Activated CD4-positive, alpha-beta T cell treated with anti-CD3 and anti-CD28 coated beads for 36 hours (primary cell): ENCODE data around the gene KCTD14. TPM values are rescaled to one million over a fixed set of nuclear protein-coding genes. Genes with fewer than 3 reads are reported as not detected.
"Not testable (repeated sequence)": the region's sequence is repeated elsewhere in the genome, so short reads cannot be mapped to it uniquely, and the experiment has no call there.

Source experiments
- ATAC-seq: fragments of 200-7000 bp; cut with Tn5 transposase; one replicate; pipeline ENCODE4 v1.10.0; 2021; ENCODE audit warnings: mild to moderate bottlenecking, moderate library complexity
- CTCF ChIA-PET: fragments of 350-600 bp; sonication (Branson Sonifier 250); formaldehyde crosslinking; loops from one replicate; lab custom pipeline; 2021; ENCODE audit warnings: antibody characterized with exemption; lab: Charles Lee
- POLR2A ChIA-PET: fragments of 350-600 bp; sonication (Branson Sonifier 250); formaldehyde crosslinking; loops from one replicate; lab custom pipeline; 2021; ENCODE audit warnings: antibody characterized with exemption, inconsistent platforms; lab: Charles Lee
- DNase-seq: peaks from one replicate; pipeline ENCODE4 v3.0.0-alpha.2; 2020
- H3K27ac Mint-ChIP-seq: one replicate; pipeline ENCODE4 v1.8.0; 2021; ENCODE audit warnings: mixed read lengths
- H3K27me3 Mint-ChIP-seq: one replicate; pipeline ENCODE4 v1.8.0; 2021; ENCODE audit warnings: mixed read lengths
- H3K36me3 Mint-ChIP-seq: one replicate; pipeline ENCODE4 v1.8.0; 2021; ENCODE audit warnings: low read depth, mixed read lengths
- H3K4me1 Mint-ChIP-seq: one replicate; pipeline ENCODE4 v1.8.0; 2021; ENCODE audit warnings: mixed read lengths
- H3K4me3 Mint-ChIP-seq: one replicate; pipeline ENCODE4 v1.8.0; 2021; ENCODE audit warnings: mild to moderate bottlenecking, moderate library complexity, mixed read lengths
- H3K9me3 Mint-ChIP-seq: one replicate; pipeline ENCODE4 v1.8.0; 2021; ENCODE audit warnings: low read depth, mixed read lengths
- intact Hi-C, 2 experiments: fragments of 100-400 bp; cut with DNase I in 1 of 2; cut with micrococcal nuclease in 1 of 2; formaldehyde crosslinking; loops; one replicate each; pipeline versions ENCODE4 v1.14.2 to v1.15.1; 2022 to 2024; cut with DNase I, micrococcal nuclease
- total RNA-seq, 2 experiments: library from RNA; stranded (reverse); gene quantifications; one replicate each; pipeline ENCODE4 v1.2.3, GENCODE V29; 2021

Gene KCTD14
- total RNA-seq, 2 experiments from 2014 or later: 0.14 to 0.21 TPM

- Mint-ChIP-seq H3K4me1 (peaks cover 10% of the 10 kb centered on the region), H3K36me3 (no peaks in the 10 kb centered on the region), H3K9me3 (no peaks in the 10 kb centered on the region), H3K4me3 (no peak overlapping the region), H3K27ac (no peak overlapping the region), H3K27me3 (no peaks in the 10 kb centered on the region)
- intact Hi-C loops: no loop called here
- POLR2A ChIA-PET: no interaction called here
- CTCF ChIA-PET: interaction anchor here (0.7 to 1.2 kb wide), 2 partner anchors 8 to 10 kb away, joined by 3 to 6 read pairs; no protein-coding TSS in a partner anchor
- DNase-seq: no peak
- no peak for ATAC-seq
Measured at GRCh38 chr11:78037825-78038620, 14.9 kb upstream of the KCTD14 start.

- H3K36me3 Mint-ChIP-seq: no peaks in the 10 kb centered on the region
- H3K4me3 Mint-ChIP-seq: no peak overlapping the region
- DNase-seq: no peak
- ChIA-PET CTCF (interaction anchor here (0.7 to 2.6 kb wide), 4 partner anchors 9 to 54 kb away, joined by 3 to 15 read pairs (median 4); no protein-coding TSS in a partner anchor), POLR2A (no interaction called here)
- no peaks in the 10 kb centered on the region for H3K27me3 Mint-ChIP-seq
- intact Hi-C loops: no loop called here
- H3K27ac Mint-ChIP-seq: no peak overlapping the region
- no peaks in the 10 kb centered on the region for H3K9me3 Mint-ChIP-seq
- ATAC-seq: no peak
- peaks cover 10% of the 10 kb centered on the region for H3K4me1 Mint-ChIP-seq
Measured at GRCh38 chr11:78037056-78037455, 14.0 kb upstream of the KCTD14 start.

GRCh38 chr11:78036313-78036712, 13.2 kb upstream of the KCTD14 start:
- no peaks in the 10 kb centered on the region for H3K9me3 Mint-ChIP-seq
- H3K27ac Mint-ChIP-seq: no peak overlapping the region
- ChIA-PET POLR2A (interaction anchor here (0.6 kb wide), 1 partner anchor 53 kb away, joined by 5 read pairs; no protein-coding TSS in a partner anchor), CTCF (interaction anchor here (0.6 to 2.6 kb wide), 3 partner anchors 10 to 341 kb away, joined by 3 to 15 read pairs (median 3); no protein-coding TSS in a partner anchor)
- DNase-seq: no peak
- no peak overlapping the region for H3K4me3 Mint-ChIP-seq
- intact Hi-C loops: no loop called here
- no peak for ATAC-seq
- H3K36me3 Mint-ChIP-seq: no peaks in the 10 kb centered on the region
- peaks cover 10% of the 10 kb centered on the region for H3K4me1 Mint-ChIP-seq
- H3K27me3 Mint-ChIP-seq: no peaks in the 10 kb centered on the region

- intact Hi-C loops: no loop called here
- DNase-seq (no peak), ATAC-seq (no peak)
- ChIA-PET CTCF (interaction anchor here (1.3 to 2.6 kb wide), 2 partner anchors 12 to 40 kb away, joined by 5 to 15 read pairs; partner anchors contain the start of gene INTS4), POLR2A (no interaction called here)
- no peaks in the 10 kb centered on the region for H3K27me3 Mint-ChIP-seq
- no peak overlapping the region for H3K4me3 Mint-ChIP-seq
- no peaks in the 10 kb centered on the region for H3K9me3 Mint-ChIP-seq
- peaks cover 2% of the 10 kb centered on the region for H3K4me1 Mint-ChIP-seq
- H3K36me3 Mint-ChIP-seq: no peaks in the 10 kb centered on the region
- H3K27ac Mint-ChIP-seq: no peak overlapping the region
Measured at GRCh38 chr11:78034623-78035022, 11.5 kb upstream of the KCTD14 start.

GRCh38 chr11:78033040-78033439, 10.0 kb upstream of the KCTD14 start:
- ChIA-PET POLR2A (no interaction called here), CTCF (no interaction called here)
- DNase-seq (no peak), ATAC-seq (no peak)
- Mint-ChIP-seq H3K27ac (no peak overlapping the region), H3K4me1 (no peaks in the 10 kb centered on the region), H3K27me3 (no peaks in the 10 kb centered on the region), H3K4me3 (no peak overlapping the region), H3K9me3 (no peaks in the 10 kb centered on the region), H3K36me3 (no peaks in the 10 kb centered on the region)
- intact Hi-C loops: no loop called here

- CTCF ChIA-PET: interaction anchor here (2.0 kb wide), 1 partner anchor 14 kb away, joined by 11 read pairs; no protein-coding TSS in a partner anchor
- Mint-ChIP-seq H3K4me3 (no peak overlapping the region), H3K27me3 (no peaks in the 10 kb centered on the region), H3K4me1 (no peaks in the 10 kb centered on the region), H3K9me3 (peaks cover 2% of the 10 kb centered on the region), H3K36me3 (no peaks in the 10 kb centered on the region), H3K27ac (no peak overlapping the region)
- no peak for DNase-seq
- ATAC-seq: no peak
- POLR2A ChIA-PET: no interaction called here
- intact Hi-C loops: no loop called here
Measured at GRCh38 chr11:78032090-78032489, 9.0 kb upstream of the KCTD14 start.

GRCh38 chr11:78031629-78032028, 8.6 kb upstream of the KCTD14 start:
- Mint-ChIP-seq H3K36me3 (no peaks in the 10 kb centered on the region), H3K27me3 (no peaks in the 10 kb centered on the region), H3K9me3 (peaks cover 2% of the 10 kb centered on the region), H3K27ac (no peak overlapping the region), H3K4me1 (no peaks in the 10 kb centered on the region), H3K4me3 (no peak overlapping the region)
- intact Hi-C loops: no loop called here
- ATAC-seq: no peak
- CTCF ChIA-PET: interaction anchor here (2.0 kb wide), 1 partner anchor 14 kb away, joined by 11 read pairs; no protein-coding TSS in a partner anchor
- POLR2A ChIA-PET: no interaction called here
- no peak for DNase-seq

GRCh38 chr11:78030429-78031325, 7.6 kb upstream of the KCTD14 start:
- H3K4me1 Mint-ChIP-seq: no peaks in the 10 kb centered on the region
- DNase-seq (no peak), ATAC-seq (no peak)
- no peaks in the 10 kb centered on the region for H3K36me3 Mint-ChIP-seq
- POLR2A ChIA-PET: interaction anchor here (0.6 to 0.7 kb wide), 2 partner anchors 9 to 47 kb away, joined by 3 to 5 read pairs; no protein-coding TSS in a partner anchor
- intact Hi-C loops: no loop called here
- H3K9me3 Mint-ChIP-seq: peaks cover 2% of the 10 kb centered on the region
- CTCF ChIA-PET: interaction anchor here (2.0 kb wide), 1 partner anchor 15 kb away, joined by 11 read pairs; no protein-coding TSS in a partner anchor
- no peak overlapping the region for H3K4me3 Mint-ChIP-seq
- H3K27me3 Mint-ChIP-seq: no peaks in the 10 kb centered on the region
- H3K27ac Mint-ChIP-seq: no peak overlapping the region

- POLR2A ChIA-PET, H3K27me3 Mint-ChIP-seq, H3K36me3 Mint-ChIP-seq, H3K4me1 Mint-ChIP-seq, intact Hi-C loops, DNase-seq, H3K4me3 Mint-ChIP-seq, H3K27ac Mint-ChIP-seq, ATAC-seq, H3K9me3 Mint-ChIP-seq: not testable (repeated sequence)
- CTCF ChIA-PET: interaction anchor here (0.7 kb wide), 1 partner anchor 9 kb away, joined by 3 read pairs; no protein-coding TSS in a partner anchor
Measured at GRCh38 chr11:78028423-78028822, 5.3 kb upstream of the KCTD14 start.

- ATAC-seq (no peak), DNase-seq (no peak)
- ChIA-PET POLR2A (no interaction called here), CTCF (interaction anchor here (0.7 kb wide), 1 partner anchor 10 kb away, joined by 3 read pairs; no protein-coding TSS in a partner anchor)
- peaks cover 3% of the 10 kb centered on the region for H3K27me3 Mint-ChIP-seq
- no peak overlapping the region for H3K4me3 Mint-ChIP-seq
- no peaks in the 10 kb centered on the region for H3K4me1 Mint-ChIP-seq
- intact Hi-C loops: no loop called here
- H3K36me3 Mint-ChIP-seq: no peaks in the 10 kb centered on the region
- H3K9me3 Mint-ChIP-seq: peaks cover 2% of the 10 kb centered on the region
- no peak overlapping the region for H3K27ac Mint-ChIP-seq
Measured at GRCh38 chr11:78027759-78028158, 4.7 kb upstream of the KCTD14 start.

- no peak overlapping the region for H3K4me3 Mint-ChIP-seq
- ATAC-seq: no peak
- peaks cover 2% of the 10 kb centered on the region for H3K9me3 Mint-ChIP-seq
- no peak for DNase-seq
- ChIA-PET CTCF (interaction anchor here (0.6 kb wide), 2 partner anchors 28 to 1722 kb away, joined by 3 read pairs; no protein-coding TSS in a partner anchor), POLR2A (no interaction called here)
- H3K27me3 Mint-ChIP-seq: peaks cover 16% of the 10 kb centered on the region
- H3K4me1 Mint-ChIP-seq: no peaks in the 10 kb centered on the region
- H3K27ac Mint-ChIP-seq: no peak overlapping the region
- intact Hi-C loops: no loop called here
- H3K36me3 Mint-ChIP-seq: no peaks in the 10 kb centered on the region
Measured at GRCh38 chr11:78025378-78025777, 2.3 kb upstream of the KCTD14 start.
